Suppressor macrophage treated with lipopolysaccharide for 1 hour (primary cell): Measurements from ENCODE around the gene ATAD3B.
"Not testable (repeated sequence)": the region's sequence is repeated elsewhere in the genome, so short reads cannot be mapped to it uniquely, and the experiment has no call there.

Experiments
- DNase-seq, 3 donors: peaks; one replicate each; pipeline ENCODE4 v3.0.0-alpha.2; 2020 to 2022

Gene ATAD3B, protein sequence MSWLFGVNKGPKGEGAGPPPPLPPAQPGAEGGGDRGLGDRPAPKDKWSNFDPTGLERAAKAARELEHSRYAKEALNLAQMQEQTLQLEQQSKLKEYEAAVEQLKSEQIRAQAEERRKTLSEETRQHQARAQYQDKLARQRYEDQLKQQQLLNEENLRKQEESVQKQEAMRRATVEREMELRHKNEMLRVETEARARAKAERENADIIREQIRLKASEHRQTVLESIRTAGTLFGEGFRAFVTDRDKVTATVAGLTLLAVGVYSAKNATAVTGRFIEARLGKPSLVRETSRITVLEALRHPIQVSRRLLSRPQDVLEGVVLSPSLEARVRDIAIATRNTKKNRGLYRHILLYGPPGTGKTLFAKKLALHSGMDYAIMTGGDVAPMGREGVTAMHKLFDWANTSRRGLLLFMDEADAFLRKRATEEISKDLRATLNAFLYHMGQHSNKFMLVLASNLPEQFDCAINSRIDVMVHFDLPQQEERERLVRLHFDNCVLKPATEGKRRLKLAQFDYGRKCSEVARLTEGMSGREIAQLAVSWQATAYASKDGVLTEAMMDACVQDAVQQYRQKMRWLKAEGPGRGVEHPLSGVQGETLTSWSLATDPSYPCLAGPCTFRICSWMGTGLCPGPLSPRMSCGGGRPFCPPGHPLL

DNA sequence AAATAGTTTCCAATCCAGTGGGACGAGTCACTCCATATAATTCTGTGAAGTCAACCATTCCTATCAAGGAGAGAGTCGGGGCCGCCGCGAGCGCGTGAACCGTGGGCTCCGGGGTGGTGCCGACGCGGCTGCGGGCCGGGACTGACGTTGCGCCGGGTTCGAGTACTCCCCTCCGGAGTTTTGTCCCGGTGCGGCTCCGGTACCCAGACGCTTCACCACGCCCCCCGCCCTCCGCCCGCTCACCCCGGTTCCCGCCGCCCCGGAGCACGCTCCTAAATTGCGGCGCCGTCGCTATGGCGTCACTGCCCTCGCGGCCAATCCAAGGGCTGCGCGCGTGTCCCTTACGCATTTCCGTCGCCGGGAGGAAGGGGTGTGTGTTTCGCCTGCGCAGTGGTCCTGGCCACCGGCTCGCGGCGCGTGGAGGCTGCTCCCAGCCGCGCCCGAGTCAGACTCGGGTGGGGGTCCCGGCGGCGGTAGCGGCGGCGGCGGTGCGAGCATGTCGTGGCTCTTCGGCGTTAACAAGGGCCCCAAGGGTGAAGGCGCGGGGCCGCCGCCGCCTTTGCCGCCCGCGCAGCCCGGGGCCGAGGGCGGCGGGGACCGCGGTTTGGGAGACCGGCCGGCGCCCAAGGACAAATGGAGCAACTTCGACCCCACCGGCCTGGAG lies at the start of gene ATAD3B:
TSS of gene ATAD3B (plus strand) at position 377 of the 664 bp plus-strand sequence. CDS start at position 497, 120 bp downstream.
- peak; percentile 95 to 97 (median 97) for DNase-seq

DNA sequence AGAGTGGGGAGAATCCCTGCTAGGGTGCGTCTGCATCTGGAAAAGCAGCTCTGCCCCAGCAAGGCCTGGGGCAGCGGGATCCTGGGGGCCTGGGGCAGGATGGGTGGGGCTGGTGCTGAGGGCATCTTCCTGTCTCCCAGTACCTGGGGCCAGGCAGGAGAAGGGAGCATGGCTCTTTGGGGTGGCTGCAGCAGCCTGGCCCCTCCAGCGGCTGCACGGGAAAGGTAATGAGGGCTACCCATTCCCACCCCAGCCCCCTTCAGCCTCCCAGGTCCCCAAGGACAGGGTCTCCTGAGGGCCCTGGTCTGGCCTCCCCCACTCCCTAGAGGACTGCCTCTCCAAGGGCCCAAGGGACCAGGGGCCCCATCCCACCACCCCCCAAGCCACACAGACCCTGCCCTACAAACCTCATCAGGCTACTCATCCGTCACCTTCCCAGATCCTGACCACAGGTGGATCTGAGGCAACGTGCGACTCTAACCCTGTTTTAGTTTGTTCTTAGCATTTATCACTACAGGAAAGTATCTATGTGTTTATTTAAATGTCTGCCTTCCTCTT lies 49.6 kb upstream of the ATAD3B start:
- DNase-seq = no peak

DNA sequence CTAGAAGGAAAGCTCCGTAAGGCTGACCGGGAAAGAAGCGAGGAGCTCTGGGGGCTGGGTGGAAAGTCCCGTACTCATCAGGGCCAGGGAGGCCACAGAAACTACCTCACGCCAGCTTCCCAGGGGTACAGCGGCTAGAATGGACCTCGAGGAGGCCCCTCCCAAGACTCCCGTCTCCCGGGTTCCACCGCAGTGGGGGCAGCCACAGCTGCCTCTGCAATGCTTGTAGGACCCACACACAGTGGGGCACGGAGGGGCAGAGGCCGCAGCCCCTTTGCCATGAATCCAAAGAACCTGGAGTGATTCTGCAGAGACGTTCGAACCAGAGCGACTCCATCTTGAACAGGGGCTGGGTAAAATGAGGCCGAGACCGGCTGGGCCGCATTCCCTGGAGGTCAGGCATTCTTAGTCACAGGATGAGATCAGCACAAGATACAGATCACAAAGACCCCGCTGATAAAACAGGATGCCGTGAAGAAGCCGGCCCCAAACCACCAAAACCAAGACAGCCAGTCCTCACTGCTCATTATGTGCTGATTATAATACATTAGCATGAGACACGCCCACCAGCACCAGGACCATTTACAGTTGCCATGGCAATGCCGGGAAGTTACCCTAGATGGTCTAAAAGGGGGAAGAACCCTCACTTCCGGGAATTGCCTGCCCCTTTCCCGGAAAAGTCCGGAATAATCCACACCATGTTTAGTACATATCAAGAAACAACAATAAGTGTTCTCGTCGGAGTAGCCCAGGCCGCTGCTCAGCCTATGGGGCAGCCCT lies 48.9 kb upstream of the ATAD3B start:
- DNase-seq = peak in 1 of 3 donors; percentile 34

DNA sequence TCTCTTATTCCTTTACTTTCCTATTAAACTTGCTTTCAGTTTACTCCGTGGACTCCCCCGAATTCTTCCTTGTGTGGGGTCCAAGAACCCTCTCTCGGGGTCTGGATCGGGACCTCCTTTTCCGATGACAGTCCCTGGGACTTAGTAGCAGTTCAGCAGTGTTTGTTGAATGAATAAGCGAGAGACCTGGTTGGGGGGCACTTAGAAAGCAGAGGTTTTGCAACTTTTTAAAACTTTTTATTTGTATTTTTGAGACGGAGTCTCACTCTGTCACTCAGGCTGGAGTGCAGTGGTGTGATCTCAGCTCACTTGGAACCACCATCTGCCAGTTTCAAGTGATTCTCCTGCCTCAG lies 48.3 kb upstream of the ATAD3B start:
- DNase-seq = no peak

DNA sequence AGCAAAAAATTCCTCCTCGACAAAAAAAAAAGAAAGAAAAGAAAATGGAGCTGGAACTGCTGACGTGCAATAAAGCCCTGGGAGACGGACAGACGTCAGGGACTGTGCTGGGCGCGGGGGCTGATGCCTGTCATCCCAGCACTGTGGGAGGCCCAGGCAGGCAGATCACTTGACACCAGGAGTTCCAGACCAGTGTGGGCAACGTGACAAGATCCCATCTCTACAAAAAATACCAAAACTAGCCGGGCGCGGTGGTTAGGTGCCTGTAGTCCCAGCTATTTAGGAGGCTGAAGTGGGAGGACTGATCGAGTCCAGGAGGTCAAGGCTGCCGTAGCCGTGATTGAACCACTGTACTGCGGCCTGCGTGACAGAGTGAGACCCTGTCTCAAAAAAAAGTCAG lies 46.9 kb upstream of the ATAD3B start:
- no peak for DNase-seq

DNA sequence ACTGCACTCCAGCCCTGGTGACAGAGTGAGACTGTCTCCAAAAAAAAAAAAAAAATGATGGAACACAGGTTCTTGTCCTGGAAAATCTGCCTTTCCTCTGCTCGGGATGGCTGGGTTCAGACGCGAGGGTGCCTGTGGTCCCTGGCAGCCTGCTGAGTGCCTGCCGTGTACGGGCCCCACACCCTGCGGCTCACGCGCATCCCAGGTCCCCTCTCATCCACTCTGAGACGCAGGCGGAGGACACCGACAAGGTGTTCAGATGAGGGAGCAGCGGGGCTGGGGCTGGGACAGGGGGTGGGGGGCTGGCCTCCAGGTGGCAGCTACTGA lies 46.2 kb upstream of the ATAD3B start:
- DNase-seq = no peak

DNA sequence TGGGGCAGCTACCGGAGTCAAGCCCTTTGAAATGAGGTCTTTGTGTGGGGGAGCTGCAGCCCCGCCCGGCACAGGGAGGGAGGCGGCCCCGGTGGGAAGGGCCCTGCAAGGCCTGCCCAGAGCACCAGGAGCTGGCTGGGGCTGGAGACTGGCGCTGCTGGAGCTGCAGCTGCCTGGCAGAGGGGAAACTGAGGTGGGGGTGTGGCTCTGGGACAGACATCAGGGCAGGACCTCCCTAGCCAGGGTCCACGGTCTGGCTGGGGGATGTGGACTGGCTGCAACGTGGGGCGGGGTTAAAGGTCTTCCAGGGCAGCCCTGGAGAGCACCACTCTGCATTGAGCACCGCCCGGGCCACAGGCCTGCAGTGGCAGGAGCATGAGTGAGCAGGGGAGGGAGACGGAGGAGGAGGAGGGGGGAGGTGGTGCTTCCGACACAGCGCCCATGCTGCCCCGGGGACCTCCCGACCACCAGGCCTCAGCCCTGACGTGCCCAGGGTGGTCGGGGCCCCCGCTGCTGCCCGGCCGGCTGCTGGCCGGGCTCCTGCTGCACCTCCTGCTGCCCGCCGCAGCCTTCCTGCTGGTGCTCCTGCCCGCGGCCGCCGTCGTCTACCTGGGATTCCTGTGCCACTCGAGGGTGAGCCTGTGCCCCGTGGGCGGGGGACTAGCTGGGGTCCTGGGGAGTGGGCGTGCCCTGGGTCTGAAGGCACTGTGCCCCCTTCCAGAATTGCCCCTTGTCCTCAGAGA lies 45.6 kb upstream of the ATAD3B start:
- peak in 1 of 3 donors; percentile 9 for DNase-seq

DNA sequence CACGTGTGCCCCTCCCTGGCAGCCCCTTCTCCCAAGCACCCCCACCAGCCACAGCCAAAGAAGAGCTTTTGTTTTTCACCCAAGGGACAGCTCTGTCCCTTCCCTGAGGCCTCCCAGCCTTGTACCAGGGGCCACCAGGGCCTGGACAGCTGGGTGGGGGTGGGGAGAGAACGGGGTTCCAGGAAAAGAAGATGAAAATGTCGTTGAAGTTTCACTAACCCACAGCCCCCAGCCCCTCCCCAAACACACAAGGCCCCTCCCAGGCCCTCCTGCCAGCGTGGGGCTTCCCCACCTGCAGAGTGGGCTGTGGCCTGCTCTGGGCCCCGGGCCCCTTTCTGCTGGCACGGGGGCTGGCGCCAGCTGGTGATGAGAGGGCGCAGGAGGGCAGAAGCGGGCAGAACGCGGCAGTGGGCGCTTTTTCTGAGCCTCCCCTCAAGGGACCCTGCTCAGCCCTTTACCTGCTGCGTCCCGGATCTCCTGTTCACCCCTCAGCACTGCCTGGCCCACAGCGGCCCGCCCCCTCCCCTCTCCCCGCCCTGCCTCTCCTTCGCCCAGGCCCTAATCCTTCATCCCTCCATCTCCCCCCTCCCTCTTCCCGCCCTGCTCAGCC lies 45.0 kb upstream of the ATAD3B start:
- DNase-seq = peak in 1 of 3 donors; percentile 8

DNA sequence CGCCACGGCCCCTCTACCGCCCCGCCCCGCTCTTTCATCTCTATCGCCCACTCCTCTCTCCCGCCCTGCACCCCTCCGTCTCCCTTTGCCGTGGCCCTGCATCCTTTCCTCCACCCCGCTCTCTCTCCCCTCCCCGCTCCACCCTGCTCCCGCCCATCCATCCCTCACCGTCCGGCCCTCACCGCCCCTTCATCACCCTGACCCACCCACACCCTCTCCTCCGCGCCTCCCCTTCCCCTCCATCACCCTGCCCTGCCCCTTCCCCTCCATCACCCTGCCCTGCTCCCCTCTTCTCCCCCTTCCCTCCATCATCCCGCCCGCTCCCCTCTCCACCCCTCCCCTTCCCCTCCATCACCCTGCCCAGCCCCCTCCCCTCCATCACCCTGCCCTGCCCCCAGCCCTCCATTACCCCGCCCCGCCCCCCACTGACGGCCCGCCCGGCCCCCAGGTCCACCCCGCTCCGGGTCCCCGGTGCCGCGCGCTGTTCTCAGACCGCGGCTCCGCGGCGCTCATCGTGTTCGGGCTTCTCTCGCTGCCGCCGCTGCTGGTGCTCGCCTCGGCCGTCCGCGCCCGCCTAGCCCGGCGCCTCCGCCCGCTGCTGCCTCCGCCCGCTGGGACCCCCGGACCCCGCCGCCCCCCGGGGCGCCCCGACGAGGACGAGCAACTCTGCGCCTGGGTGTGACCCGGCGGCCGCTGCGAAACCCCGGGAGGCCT lies 44.3 kb upstream of the ATAD3B start:
- DNase-seq = peak in 1 of 3 donors; percentile 5

DNA sequence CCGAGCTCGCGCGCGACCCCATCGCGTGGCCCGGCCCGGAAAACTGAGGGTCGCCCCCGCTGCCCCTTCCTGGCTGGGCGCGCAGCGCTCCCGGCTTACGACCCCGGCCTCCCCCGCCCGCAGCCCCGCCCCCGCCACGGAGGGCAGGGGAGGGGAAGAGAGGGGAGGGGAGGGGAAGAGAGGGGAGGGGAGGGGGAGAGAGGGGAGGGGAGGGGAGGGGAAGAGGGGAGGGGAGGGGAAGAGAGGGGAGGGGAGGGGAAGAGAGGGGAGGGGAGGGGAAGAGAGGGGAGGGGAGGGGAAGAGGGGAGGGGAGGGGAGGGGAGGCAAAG lies 43.8 kb upstream of the ATAD3B start:
- peak in 1 of 3 donors; percentile 16 for DNase-seq

DNA sequence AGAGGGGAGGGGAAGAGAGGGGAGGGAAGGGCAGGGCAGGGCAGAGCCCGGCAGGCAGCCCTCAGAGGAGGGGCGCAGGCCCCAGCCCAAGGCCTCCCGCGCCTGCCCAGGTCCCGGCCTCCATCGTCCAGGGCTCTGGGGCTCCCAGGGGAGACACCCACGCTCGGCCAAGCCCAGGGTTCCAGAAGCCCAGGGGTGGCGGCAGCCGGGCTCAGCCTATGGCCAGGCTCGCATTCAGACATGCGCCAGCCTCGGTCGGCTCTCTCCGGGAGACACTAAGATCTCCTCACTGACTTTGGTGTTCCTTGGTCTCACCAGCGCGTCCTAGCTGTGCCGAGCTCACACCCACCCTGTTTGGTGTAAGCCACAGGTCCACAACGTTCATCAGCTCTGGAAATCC lies 43.4 kb upstream of the ATAD3B start:
- DNase-seq = peak in 1 of 3 donors; percentile 12

DNA sequence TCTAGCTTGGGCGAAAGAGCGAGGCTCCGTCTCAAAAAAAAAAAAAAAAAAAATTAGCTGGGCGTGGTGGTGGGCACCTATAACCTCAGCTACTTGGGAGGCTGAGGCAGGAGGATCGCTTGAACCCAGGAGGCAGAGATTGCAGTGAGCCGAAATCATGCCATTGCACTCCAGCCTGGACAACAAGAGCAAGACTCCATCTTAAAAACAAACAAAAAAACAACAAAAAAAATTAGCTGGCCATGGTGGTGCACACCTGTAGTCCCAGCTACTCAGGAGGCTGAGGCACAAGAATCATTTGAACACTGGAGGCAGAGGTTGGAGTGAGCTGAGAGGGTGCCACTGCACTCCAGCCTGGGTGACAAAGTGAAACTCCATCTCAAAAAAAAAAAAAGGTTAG lies 42.6 kb upstream of the ATAD3B start:
- not testable (repeated sequence) for DNase-seq

DNA sequence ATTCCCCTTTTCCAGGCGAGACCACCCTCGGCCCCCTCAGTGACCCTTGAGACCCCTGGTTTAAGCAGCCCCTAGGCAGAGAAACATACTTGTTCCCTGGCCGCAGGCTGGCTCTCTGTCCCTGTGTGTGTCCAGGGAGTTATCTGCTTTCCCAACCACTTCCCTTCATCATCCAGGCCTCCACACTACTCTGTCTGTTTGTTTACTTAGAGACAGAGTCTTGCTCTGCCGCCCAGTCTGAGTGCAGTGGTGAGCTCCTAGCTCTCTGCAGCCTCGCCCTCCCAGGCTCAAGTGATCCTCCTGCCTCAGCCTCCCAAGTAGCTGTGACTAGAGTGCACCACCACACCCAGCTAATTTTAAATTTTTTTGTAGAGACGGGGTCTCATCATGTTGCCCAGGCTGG lies 41.9 kb upstream of the ATAD3B start:
- DNase-seq = peak in 1 of 3 donors; percentile 16

DNA sequence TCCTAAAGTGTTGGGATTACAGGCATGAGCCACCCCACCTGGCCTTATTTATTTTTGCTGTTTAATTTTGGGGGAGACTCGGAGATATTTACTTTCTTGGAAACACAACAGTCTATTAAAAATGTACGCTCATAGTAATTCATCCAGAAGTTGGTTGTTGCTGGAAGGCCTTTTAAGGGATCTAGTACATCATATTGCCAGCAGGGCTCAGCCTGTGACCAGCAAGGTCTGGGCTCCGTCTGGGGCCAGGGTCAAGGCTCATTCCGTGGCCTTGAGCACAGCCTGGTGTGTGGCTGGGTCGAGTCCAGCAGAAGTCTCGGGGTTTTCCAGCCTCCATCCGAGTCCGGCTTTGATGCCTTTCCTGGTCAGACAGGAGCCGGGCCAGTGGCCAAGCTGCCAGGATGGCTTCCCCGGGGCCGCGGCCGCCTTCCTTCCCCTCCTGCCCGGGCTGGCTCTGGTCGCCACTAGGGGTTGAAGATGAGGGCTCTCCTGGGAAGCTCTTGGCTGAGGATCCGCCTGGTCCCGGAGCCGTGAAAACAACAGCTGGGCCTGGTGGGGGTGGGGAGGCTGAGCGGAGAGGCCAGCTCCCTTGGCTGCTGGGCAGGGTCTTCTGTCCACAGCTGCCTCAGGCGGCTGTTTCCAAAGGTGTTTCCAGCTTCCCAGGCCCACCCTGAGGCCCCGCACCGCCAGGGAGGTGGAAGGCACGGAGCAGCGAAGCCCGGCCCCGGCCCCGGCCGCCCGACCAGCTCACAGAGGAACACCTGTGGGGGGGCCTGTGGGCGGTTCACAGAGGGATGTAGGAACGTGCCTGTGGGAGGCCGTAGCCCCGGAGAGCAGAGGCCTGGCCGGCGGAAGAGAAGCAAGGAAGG lies 41.2 kb upstream of the ATAD3B start:
- DNase-seq = peak in 1 of 3 donors; percentile 12

DNA sequence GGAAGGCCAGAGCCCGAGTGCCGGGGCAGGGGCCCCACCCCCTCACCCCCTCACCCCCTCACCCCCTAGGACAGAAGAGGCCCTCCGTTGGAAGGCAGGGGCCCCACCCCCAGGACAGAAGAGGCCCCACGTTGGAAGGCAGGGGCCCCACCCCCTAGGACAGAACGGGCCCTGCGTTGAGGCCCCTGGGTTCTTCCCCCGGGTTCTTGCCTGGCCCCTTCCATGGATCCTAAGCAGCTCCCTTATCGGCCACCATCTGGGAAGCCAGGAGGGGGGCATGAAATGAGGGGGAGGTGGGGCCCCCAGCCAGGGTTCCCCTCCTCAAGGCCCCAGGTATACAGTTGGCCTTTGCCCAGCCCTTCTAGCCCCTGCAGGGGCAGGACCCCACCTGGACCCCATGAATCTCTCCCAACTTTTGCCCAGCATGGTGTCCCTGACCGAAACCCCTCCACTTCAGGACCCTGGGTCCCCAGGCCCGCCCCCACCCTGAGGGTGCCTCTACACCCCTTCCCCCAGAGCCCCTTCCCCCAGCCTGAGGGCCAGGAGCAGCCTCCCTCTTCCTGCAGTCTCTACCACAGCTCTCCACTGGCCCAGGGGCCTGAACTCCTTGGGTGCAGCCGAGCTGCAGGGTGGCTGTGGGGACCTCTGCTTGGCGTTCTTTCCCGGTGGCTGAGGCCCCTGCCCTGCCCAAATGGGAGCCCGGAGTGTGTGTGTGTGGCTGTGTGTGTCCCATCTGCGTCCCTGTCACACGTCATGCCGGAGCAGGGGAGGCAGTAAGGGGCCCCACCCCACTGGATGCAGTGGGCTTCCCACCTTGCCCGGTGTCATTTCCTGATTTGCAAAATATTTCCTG lies 40.3 kb upstream of the ATAD3B start:
- peak in 1 of 3 donors; percentile 17 for DNase-seq

DNA sequence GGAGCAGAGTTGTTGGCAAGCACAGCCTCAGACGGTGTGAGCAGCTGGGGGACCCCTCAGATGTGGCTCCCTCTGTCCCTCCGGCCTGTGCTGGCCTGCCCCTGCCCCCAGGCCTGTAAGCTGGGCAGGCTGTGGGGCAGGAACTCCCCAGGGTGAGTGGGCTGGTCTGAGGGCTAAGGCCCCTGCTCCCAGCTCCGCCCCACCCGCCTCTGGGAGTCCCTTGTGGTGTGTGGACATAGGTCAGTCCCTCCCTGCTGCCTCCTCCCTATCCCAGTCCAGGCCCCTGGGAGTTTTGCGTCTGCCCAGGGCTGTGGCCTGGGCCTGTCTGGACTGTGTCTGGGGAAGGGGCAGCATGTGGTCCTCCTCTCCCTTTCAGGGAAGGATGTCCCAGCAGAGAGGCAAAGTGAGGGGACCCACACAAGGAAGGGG lies 39.7 kb upstream of the ATAD3B start:
- DNase-seq = peak in 1 of 3 donors; percentile 18

DNA sequence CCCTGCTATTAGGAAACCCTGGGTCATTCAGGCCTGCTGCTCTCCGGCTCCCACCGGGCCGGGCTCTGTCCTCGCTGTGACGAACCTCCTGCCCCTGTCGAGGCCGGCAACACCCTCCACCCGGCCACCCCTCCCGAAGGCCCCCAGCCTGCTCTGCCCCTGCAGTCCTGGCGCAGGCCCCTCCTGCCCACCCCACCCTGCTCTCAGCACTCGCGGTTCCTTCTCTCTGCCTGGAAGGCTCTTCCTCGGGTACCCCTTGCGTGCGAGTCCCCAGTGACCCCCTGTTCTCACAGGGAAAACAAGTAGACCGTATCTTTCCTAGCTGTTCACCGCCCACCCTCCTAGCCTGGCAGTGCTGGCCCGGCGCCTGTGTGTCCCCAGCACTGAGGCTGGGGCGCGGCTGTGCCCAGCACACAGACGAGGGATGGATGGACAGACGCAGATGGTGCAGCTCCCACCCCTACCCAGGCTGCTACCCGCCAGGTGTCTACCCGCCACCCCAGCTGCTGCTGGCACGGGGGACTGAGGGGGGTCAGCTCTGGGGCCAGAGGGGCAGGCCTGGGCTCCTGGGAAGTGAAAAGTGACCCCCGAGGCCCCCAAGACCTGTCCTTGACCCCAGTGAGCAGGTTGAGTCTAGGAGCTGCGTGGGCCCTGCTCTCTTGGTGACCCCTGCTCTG lies 39.2 kb upstream of the ATAD3B start:
- peak in 1 of 3 donors; percentile 11 for DNase-seq
